ENCODE measurements around the gene SCARB1.
A peak's percentile ranks its signal among the peaks of the same experiment; 100 is the strongest.

The SCARB1 gene

DNA sequence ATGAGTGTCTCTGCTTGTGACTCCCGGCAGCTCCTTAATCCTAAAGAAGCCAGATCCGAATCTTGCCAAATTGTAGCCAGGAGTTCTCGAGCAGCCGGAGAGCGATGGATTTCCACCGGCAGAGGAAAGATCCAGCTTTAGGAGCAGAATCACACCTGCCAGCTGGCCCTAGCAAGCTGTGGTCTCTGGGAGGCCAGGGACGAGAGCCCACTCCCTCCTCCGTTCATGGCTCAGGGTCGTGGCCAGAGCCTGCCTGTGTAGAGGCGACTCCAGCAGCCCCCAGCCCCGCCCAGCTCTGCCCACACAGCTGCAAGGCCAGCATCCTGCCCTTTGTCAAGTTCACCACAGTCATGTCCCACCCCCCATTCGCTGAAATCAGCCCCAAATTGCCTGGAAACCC lies 121.0 kb downstream of the SCARB1 start:
- DNase-seq, result no peak

DNA sequence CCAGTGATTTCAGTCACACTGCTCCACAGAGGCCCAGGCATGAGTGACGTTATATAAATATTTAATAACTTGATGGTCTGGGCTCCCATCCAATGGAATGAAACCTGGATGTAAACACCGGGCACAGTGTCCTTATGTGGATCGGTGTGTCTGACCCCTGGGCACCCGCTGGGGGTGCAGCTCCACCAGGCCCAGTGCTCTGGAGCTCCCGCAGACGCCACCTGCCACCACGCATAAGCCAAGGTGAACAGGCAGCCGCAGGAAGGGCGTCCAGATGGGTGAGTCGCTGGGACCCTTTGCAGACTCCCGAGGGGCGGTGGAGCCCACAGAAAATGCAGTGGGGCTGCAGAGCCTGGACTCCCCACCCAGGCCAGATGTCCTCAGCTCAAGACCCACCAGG lies 121.6 kb downstream of the SCARB1 start:
- no peak for DNase-seq

DNA sequence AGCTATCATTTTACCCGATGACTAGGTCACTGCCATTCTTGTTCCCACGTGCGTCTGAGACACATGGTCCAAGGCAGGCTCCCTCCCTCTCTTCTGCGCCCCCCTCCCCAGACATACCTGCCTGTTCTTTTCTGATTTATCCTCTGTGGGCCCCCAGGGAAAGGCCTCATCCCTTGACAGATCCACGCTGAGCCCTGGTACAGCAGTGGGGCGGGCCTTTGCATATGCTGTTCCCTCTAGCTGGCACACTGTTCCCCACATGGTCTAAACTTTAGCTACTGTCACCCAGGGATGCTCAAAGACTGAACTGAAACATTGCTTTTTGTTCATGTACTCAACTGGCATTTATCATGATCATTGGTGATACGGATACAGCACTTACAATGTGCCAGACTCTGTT lies 122.5 kb downstream of the SCARB1 start:
- no peak for DNase-seq

DNA sequence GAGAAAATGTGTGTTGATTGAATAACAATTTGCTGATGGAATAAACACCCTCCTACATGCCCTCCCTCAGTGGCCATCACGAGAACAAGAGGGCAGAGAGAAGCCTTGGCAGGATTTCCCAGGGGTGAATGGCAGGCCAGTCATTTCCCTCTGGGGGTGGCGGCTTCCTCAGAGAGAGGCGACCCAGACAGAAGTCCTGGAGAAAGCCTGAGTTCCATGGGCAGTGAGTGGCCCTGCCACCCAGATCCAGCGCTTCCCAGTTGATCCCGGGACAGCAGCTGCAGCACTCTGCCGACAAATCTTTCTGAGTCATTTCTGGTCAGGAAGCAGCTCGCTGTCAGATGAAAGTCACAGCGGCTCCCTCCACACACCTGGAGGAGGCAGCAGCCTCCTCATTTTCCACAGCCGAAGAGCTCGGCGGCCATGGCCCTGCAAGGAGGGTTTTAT lies 123.0 kb downstream of the SCARB1 start:
- DNase-seq, result peak; percentile 15

DNA sequence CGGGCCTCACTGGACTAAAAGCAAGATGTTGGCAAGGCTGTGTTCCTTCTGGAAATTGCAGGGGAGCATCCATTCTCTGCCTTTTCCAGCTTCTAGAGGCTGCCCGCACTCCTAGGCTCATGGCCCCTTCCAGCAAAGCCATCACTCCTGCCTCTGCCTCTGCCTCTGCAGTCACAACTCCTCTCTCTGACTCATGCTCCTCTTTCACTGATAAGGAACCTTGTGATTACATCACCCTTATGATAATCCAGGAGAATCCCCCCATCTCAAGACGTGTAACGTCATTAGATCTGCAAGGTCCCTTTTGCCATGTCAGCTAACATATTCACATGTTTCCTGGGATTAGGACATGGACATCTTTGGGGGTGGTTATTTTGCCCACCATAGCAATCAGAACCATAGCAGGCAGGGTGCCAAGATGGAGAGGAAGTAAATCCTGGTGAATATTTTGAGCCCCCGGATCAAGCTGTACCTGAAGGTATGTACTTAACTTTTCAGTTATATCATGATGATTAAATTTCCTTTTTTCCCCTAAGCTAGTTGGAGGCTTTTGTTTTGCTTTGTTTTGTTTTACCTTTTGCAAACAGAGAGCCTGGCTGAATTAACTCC lies 123.6 kb downstream of the SCARB1 start:
- DNase-seq, result peak; percentile 58

DNA sequence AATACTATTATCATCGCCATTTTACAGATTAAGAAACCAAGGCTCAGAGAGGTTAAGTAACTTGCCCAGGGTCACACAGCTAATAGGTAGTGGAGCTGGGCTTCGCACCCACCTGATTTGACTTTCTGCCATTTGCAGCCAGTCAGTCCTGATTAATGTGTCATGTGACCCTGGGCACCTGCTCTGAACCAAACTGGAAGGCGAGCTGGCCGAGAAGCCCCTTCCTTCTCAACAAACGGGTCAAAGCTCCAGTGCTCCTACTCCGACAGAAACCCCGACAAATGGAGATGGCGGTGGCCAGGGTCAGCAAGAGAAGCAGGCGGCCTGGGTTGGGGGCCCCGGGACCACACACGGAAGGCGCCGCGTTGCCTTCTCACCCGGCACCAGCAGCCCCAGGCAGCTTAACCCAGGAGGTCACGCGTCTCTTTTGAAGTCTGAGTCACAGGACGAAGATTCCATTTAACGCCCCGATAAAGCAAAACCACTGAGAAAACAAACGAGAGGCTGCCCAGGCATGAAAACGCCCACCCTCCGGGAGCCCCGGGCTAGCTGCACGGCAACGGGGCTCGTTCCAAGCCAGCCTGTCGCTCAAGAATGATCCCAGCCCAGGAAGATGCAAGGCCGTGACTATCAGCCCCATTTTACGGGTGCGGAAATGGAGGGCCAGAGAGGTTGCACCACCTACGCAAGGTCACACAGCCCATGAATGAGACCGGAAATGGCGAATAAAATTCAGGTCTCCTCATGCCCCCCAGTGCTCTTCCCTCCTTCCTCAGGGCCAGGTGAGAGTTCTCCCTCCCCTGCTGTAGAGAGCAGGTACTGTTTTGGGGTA lies 124.8 kb downstream of the SCARB1 start:
- DNase-seq, result no peak

DNA sequence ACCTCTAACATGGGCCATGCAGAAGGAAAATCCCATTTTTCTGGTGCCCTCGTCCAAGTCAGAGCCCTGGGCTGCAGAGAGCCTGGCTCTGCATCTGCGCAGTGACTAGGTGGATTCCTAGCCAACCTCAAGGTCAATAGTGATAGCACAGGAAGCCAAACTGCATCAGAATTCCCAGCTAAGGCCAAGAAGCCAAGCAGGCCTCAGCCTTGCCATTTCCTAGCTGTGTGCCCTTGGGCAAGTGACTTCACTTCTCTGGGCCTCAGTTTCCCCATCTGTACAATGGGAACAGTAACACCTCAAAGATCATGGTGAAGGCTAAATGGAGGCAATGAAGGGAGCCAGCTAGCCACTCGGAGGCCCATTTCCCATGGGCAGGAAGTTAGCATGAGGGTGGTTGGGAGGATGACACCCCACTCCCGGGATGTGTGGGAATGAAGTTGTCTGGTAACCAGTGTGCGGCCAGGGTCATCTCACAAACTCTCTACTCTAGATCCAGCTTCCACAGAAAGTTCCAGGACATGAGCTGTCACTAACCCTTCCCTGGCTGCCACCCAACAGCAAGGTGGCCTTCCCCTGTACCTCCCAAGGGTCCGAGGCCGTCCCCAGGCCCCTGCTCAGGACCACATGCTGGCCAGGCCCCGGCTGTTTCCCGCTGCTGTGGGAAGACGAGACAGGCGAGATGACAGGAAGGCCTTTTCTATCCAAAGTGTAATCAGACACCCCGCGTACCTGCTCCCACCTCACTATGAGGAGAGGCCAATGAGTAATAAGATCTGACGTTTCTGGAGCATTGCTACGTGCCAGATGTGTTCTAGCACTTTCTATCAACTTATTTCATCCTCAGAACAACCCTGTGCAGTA lies 125.7 kb downstream of the SCARB1 start:
- DNase-seq, result no peak

DNA sequence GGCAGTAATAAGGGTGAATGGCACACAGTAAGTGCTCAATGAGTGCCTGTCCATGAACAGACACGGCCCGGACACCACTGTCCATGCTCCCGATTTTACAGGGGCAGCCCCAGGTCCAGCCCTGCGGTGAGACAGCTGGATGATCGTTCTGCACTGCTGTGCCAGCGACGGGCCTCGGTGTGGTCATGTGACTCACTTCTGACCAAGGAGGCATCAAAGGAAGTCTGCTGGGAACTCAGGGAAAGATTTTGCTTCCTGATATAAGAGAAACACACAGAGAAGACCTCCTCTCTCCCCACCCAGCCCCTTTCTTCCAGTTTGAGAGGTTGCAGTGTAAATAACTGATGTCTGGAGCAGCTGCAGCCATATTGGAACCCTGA lies 126.6 kb downstream of the SCARB1 start:
- no peak for DNase-seq

DNA sequence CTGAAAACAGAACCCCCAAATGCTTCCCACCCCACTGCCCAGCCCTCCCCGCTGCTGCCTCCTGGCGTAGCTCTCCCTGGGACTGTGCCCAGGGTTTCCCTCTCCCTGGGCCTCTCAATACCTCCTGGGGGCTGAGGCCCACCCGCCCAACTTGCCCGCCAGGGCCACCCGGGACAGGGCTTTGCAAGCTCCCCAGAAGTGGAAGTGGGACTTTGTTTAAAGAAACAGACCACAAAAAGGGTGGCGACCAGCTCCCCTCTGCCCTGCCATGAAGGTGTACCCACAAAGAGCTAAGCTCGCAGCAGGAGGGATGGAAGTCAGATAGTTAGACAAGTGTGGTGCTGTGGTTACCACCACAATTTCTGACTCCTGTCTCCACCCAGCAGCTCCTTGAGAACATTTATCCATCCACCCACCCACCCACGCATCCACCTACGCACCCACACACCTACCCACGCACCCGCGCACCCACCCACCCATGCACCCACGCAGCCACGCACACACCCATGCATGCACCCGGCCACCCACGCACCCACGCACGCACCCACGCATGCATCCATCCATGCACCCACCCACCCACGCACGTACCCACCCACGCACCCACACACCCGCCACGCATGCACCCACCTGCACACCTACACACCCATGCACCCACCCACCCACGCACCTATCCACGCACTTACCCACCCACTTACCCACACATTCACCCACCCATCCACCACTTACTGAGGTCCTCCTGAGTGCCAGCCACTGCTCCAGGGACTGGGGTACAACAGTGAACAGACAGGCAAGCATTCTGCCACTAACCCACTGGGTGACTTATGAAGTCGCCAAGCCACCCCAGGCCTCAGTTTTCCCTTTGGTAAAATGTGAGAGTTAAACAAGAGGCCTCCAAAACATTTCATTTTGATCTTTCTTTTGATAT lies 127.3 kb downstream of the SCARB1 start:
- peak; percentile 49 for DNase-seq

DNA sequence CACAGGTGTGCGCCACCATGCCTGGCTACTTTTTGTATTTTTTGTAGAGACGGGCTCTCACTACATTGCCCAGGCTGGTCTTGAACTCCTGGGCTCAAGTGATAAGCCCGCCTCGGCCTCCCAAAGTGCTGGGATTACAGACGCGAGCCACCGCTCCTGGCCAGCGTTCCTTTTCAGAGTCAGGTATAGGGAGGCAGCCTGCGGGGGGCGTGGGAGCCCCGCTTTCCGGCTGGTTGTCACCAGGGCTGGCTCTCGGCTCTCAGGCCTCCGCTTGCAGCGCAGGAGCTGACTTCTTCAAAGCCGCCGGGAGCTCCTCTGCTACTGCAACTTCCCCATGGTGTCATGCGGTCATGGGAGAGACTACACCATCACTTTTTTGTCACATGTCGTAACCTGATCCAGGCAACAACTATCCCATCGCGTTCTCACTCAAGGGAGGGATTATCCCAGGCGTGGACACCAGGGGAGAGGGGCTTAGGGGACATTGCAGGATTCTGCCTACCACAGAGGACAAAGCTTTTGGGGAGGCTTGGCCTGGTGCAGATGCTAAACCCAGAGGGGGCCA lies 129.4 kb downstream of the SCARB1 start:
- DNase-seq, result peak; percentile 91

DNA sequence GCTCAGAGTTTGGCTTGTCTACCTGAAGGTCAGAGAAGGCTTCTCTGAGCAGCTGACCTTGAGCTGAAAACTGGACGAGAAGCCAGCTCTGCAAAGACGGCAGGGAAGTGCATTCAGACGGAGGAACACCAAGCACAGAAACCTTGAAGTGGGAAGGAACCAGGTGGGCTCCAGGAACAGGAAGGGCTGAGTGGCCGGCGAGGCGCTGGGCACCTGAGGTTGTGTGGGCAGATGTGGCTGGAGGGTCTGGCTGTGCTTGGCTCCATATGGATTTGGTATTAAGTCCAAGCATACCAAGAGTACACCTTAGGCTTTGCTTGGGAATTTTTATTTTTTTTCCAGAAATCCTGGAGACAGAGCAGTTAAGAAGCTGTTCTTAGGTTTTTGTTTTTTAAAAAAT lies 130.6 kb downstream of the SCARB1 start:
- no peak for DNase-seq

DNA sequence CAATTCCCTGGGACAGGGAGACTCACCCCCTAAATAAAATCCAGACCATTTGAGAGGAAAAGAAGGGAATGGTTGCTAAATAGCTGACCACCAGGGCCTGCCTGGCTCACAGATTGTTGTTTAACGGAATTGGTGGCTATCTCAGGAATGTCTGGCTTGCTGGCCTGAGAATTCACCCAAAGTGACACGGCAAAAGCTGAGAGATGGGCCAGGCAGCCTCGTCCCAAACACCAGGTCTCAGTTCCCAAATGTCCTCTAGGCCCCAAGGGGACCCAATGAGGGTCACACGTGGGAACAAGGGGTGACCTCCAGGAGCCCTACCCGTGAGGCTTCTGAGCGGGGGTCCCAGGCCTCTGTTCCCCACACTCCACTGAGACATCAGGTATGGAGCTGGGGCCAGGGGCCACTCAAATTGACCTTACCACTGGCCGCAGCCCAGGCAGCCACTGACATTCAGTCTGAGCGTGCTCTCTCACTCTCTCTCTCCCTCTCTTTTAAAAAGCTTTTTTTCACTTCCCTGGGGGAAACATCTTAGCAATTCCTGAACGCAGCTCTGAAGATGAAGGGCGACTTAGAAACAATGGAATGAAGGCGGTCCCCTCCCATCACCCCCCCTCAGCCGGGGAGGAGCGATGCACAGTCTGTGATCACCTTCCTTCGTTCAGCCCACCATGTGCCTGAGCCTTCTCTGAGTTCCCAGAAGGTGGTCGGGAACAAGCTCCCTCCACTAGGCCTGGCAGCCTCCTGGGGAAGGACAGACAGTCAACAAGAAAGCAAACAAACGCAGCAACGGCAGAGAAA lies 131.2 kb downstream of the SCARB1 start:
- DNase-seq, result no peak

DNA sequence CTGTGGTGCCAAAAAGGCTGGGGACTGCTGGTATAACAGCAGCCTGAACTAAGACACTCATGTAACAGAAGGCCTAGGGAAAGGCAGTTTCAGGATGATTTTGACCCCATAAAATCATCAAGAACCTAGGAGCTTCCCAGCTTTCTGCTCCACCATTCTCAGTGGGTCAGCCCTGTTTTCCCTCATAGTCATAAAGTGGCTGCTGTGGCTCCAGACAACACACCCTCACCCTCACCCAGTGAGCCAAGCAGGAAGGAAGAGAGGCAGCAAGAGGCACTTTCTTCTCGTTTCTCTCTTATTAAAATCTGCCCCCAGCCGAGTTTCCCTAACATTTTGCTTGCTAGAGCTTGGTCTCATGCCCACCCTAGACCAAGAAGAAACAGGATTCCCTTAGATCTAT lies 131.8 kb downstream of the SCARB1 start:
- no peak for DNase-seq

DNA sequence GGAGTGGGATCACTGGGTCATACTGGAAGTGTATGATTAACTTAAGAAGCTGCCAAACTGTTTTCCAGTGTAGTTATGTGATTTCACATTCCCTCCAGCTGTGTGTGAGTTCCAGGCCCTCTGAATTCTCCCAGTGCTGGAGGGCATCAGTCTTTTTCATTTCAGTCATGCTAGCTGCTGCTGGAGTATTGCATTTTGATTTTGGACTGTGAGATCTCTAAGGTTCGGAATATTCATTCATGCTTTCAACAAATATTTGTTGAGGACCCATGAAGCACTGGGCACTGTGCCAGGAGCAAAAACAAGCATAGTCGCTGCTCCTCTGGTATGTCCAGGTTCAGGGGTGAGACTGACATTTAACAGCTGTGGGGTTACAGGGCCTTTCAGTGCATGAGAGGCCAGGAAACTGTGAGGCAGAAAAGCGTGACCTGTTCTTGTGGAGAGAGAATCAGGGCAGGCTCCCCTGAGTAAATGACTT lies 133.2 kb downstream of the SCARB1 start:
- DNase-seq, result no peak

DNA sequence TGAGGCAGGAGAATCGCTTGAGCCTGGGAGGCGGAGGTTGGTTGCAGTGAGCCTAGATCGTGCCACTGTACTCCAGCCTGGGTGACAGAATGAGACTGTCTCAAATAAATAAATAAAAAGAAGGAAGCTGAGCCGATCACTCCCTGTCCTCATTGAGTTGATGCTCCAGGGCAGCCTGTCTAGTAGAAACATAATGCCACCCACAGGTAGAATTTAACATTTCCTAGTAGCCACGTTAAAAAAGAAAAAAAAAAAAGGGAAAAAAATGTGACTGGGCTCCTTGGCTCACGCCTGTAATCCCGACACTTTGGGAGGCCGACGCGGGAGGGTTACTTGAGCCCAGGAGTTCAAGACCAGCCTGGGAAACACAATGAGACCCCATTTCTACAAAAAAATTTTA lies 135.7 kb downstream of the SCARB1 start:
- DNase-seq, result peak; percentile 43

DNA sequence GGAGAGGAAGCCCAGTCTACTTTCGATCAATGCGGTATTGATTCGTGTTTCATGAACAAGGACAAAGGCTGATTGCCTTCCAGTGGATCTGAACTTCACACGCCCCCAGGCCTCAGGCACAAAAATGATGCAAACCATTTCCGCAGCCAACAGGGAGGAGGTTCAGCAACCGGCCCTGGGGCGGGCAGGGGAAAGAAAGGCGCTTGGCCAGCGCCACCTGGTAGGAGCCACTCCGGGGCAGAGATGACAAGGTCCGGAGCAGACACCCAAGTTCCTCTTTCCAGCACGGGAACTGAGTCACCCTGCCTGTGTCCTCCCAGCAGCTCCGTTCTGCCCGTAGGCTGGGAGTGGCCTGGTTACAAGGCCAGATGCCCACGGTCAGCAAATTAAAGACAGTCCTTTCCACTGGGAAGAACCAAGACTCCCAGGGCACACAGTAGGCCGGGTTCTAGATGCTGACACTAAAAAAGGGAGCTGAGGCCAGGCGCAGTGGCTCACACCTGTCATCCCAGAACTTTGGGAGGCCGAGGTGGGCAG lies 136.3 kb downstream of the SCARB1 start:
- peak; percentile 99 for DNase-seq
